HL-60 (cell line): Measurements from ENCODE around the gene SNX18.

ENCODE experiments used
- CTCF ChIP-seq: IDR thresholded peaks from one replicate; pipeline ENCODE4 v1.5.1; 2011; ENCODE audit warnings: low read length, control low read depth, inconsistent platforms; ENCODE audit not compliant: insufficient read depth
- POLR2AphosphoS5 ChIP-seq: IDR thresholded peaks from 2 replicates; pipeline ENCODE4 v1.6.1; 2012; ENCODE audit warnings: low read depth
- REST ChIP-seq: IDR thresholded peaks from 2 replicates; pipeline ENCODE4 v1.6.1; 2012; ENCODE audit warnings: low read depth; ENCODE audit not compliant: insufficient replicate concordance

DNA sequence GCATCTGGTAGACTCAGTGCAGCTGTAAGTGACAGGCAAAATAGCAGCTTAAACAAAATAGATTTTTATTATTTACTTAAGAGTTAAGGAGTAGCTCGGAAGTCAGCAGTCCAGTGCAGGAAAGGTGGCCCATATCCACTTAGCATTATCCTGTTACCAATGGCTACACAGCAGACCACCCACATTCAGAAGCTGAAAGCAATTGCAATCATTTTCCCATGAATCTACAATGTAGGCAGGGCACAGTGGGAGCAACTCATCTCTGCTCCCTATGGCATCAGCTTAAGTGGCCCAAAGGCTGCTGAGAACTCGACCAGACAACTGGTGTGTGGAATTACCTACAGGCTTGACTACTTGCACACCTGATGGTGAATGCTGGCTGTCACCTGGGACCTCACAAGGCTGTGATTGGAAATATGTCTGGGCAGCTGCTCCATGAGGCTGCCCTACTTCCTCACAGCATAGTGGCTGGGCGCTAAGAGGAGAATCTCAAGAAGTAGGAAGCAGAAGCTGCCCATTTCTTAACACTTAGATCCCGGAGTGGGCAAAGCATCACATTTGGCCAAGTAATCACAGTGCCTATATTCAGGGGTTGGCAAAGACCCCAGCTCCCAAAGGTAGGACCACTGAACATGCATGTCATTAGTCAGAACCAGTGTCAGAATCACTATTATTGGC is 56.4 kb downstream of the SNX18 start:
- TF ChIP-seq CTCF (no peak), POLR2AphosphoS5 (no peak), REST (no peak)
